Transverse colon (tissue), 4 donors: Measurements from ENCODE around the gene PPP4R4. TPM values are rescaled to one million over a fixed set of nuclear protein-coding genes. Genes with fewer than 3 reads are reported as not detected.

Experiments used
- DNase-seq: peaks from one replicate; pipeline ENCODE4 v3.0.0-alpha.2; 2019
- H3K27ac ChIP-seq, 4 donors: fragments of 200-600 bp; sonication (generic); 2 replicates each; pipeline ENCODE4 v1.5.1; 2016 to 2018; ENCODE audit warnings: inconsistent platforms in 4 of 4
- H3K27me3 ChIP-seq: fragments of 200-600 bp; sonication (generic); 2 replicates; pipeline ENCODE4 v1.5.1; 2017; ENCODE audit warnings: inconsistent platforms
- H3K36me3 ChIP-seq, 4 donors: fragments of 200-600 bp; sonication (generic); 2 replicates each; pipeline ENCODE4 v1.5.1; 2017 to 2019; ENCODE audit warnings: inconsistent platforms in 4 of 4
- H3K4me1 ChIP-seq, 4 donors: fragments of 200-600 bp; sonication (generic); 2 replicates each; pipeline ENCODE4 v1.5.1; 2017 to 2020; ENCODE audit warnings: inconsistent platforms in 4 of 4
- H3K4me3 ChIP-seq, 4 donors: fragments of 200-600 bp; sonication (generic); 1 replicate in 1 of 4; 2 replicates in 3 of 4; pipeline versions ENCODE4 v1.5.1 to v1.6.1; 2017 to 2019; ENCODE audit warnings: inconsistent platforms in 4 of 4
- H3K9me3 ChIP-seq, 2 donors: fragments of 200-600 bp; sonication (generic); 2 replicates each; pipeline ENCODE4 v1.5.1; 2017 to 2019; ENCODE audit warnings: inconsistent platforms in 2 of 2
- EP300 ChIP-seq: sonication (generic); formaldehyde crosslinking; IDR thresholded peaks from one replicate; pipeline ENCODE4 v1.6.1; 2017; ENCODE audit warnings: antibody characterized with exemption, low read depth
- POLR2A ChIP-seq: fragments of 450-650 bp; IDR thresholded peaks from one replicate; pipeline ENCODE4 v1.6.1; 2016; ENCODE audit warnings: antibody characterized with exemption, mild to moderate bottlenecking, moderate library complexity
- POLR2AphosphoS5 ChIP-seq, 3 donors: sonication (generic); formaldehyde crosslinking; IDR thresholded peaks; one replicate each; pipeline ENCODE4 v1.6.1; 2016; ENCODE audit warnings: antibody characterized with exemption in 3 of 3
- WGBS, 2 donors: methylation state at CpG; one replicate each; pipeline ENCODE4 v1.1.5; 2018; ENCODE audit warnings: low coverage in 1 of 2; 5-methylcytosine and 5-hydroxymethylcytosine counted together
- in situ Hi-C, 4 donors: fragments of 200-750 bp; cut with MboI; loops; one replicate each; pipeline versions ENCODE4 v1.15.0 to v1.15.1; 2017; ENCODE audit warnings: low sequenced_read_pairs in 3 of 4, low pct_ligation_motif_present in 1 of 4, low pct_unique_long_range_greater_than_20kb in 1 of 4
- intact Hi-C: fragments of 100-400 bp; cut with DNase I; formaldehyde crosslinking; loops from one replicate; pipeline ENCODE4 v1.15.1; 2023; ENCODE audit warnings: low total_unique reads
- total RNA-seq, 4 donors: library from RNA; depleted of rRNA; stranded (reverse); fragments of >200 nt; gene quantifications; one replicate each; pipeline ENCODE4 v1.1.0, GENCODE V29; 2016
- TF ChIP-seq, protein P1 (sequence below), 5 experiments: fragments of 200-600 bp in 3 of 5; fragments of 450-650 bp in 2 of 5; sonication (generic) in 3 of 5; IDR thresholded peaks; 1 replicate in 2 of 5; 2 replicates in 3 of 5; pipeline ENCODE4 v1.5.1; 2016 to 2017; ENCODE audit warnings: antibody characterized with exemption in 5 of 5, inconsistent platforms in 3 of 5, mild to moderate bottlenecking in 2 of 5, moderate library complexity in 1 of 5

The PPP4R4 gene
- total RNA-seq, 4 donors from 2014 or later, result not detected

GRCh38 chr14:94175011-94175745, 1.1 kb downstream of the PPP4R4 start:
- WGBS, 2 donors, result 4 to 7% methylated on average over 5 to 25 of the region's 30 CpGs

DNA sequence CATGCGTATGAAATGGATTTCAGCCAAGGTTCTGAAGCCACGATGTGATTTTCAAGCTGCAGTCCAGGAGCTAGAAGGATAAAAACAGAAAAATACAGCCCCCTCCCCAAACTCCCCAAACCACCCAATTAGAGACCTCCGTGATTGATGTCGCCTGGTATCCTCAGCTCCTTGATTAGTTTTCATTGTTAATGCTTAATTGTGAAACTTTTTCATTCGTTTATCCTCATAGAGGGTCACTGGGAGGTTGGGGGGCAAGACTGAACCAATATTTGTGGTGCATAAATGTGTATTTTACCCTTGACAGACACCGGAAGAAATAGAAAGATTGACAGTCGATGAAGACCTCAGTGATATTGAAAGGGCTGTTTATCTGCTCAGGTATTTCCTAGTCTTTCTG, 1.6 kb downstream of the PPP4R4 start:
- intact Hi-C loops, result no loop called here
- WGBS, 2 donors, result 28 to 40% methylated on average over 5 to 7 of the region's 7 CpGs

More at GRCh38 chr14:94175011-94175745, 1.1 kb downstream of the PPP4R4 start:
- Histone ChIP-seq H3K4me3 (peak overlapping the region in 2 of 4 donors; percentile 58 to 60), H3K27me3 (peaks cover 81% of the 10 kb centered on the region), H3K27ac (no peak overlapping the region), H3K9me3 (no peaks in the 10 kb centered on the region), H3K36me3 (no peaks in the 10 kb centered on the region), H3K4me1 (peaks cover 0 to 20% (median 15%) of the 10 kb centered on the region in 4 donors)
- in situ Hi-C loops, result no loop called here
- TF ChIP-seq POLR2A, result no peak
- no peak for TF ChIP-seq EP300
- no peak for TF ChIP-seq POLR2AphosphoS5 (IDR thresholded peaks at IDR 0.05)
- TF ChIP-seq, protein P1, sequence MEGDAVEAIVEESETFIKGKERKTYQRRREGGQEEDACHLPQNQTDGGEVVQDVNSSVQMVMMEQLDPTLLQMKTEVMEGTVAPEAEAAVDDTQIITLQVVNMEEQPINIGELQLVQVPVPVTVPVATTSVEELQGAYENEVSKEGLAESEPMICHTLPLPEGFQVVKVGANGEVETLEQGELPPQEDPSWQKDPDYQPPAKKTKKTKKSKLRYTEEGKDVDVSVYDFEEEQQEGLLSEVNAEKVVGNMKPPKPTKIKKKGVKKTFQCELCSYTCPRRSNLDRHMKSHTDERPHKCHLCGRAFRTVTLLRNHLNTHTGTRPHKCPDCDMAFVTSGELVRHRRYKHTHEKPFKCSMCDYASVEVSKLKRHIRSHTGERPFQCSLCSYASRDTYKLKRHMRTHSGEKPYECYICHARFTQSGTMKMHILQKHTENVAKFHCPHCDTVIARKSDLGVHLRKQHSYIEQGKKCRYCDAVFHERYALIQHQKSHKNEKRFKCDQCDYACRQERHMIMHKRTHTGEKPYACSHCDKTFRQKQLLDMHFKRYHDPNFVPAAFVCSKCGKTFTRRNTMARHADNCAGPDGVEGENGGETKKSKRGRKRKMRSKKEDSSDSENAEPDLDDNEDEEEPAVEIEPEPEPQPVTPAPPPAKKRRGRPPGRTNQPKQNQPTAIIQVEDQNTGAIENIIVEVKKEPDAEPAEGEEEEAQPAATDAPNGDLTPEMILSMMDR (IDR thresholded peaks at IDR 0.05), result no peak
- no peak for DNase-seq
- intact Hi-C loops, result no loop called here

DNA sequence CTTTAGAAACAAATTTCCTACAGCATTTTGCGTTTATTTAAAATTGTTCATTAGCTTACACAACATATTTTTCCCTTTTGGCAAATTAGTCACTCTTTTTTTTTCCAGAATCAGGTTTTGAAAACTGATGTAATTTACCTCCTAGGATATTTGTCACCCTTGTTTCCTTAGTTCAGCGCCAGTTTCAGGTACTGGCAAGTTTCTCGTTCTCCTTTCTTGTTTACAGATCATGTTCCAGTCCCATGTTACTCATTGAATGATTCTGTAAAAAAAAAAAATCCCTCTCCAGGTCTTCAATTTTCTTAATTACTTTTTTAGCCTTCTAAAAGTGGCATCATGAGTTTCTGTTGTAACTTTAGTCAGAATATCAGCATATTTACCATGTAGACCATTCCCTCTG, 2.7 kb downstream of the PPP4R4 start:
- DNase-seq, result no peak
- Histone ChIP-seq H3K27ac (no peak overlapping the region), H3K4me1 (peaks cover 0 to 23% (median 17%) of the 10 kb centered on the region in 4 donors), H3K9me3 (no peaks in the 10 kb centered on the region), H3K4me3 (no peak overlapping the region), H3K36me3 (no peaks in the 10 kb centered on the region), H3K27me3 (peaks cover 77% of the 10 kb centered on the region)
- intact Hi-C loops, result no loop called here
- in situ Hi-C loops, result no loop called here
- 54 to 69% methylated on average over 3 of the region's 3 CpGs for WGBS, 2 donors
- TF ChIP-seq POLR2AphosphoS5 (IDR thresholded peaks at IDR 0.05) (no peak), POLR2A (no peak), EP300 (no peak)
- TF ChIP-seq, protein P1 (IDR thresholded peaks at IDR 0.05), result no peak

More for the DNA sequence above, 1.6 kb downstream of the PPP4R4 start:
- in situ Hi-C loops, result no loop called here
- Histone ChIP-seq H3K36me3 (no peaks in the 10 kb centered on the region), H3K4me3 (peak overlapping the region in 1 of 4 donors; percentile 60), H3K4me1 (peaks cover 0 to 23% (median 16%) of the 10 kb centered on the region in 4 donors), H3K27me3 (peaks cover 83% of the 10 kb centered on the region), H3K9me3 (no peaks in the 10 kb centered on the region), H3K27ac (no peak overlapping the region)
- no peak for TF ChIP-seq EP300
- TF ChIP-seq POLR2AphosphoS5 (IDR thresholded peaks at IDR 0.05), result no peak
- no peak for TF ChIP-seq POLR2A
- TF ChIP-seq, protein P1 (IDR thresholded peaks at IDR 0.05), result no peak
- no peak for DNase-seq

GRCh38 chr14:94177806-94178205, 3.7 kb downstream of the PPP4R4 start:
- Histone ChIP-seq H3K27ac (no peak overlapping the region), H3K9me3 (no peaks in the 10 kb centered on the region), H3K4me1 (peaks cover 0 to 23% (median 17%) of the 10 kb centered on the region in 4 donors), H3K4me3 (no peak overlapping the region), H3K27me3 (peaks cover 76% of the 10 kb centered on the region), H3K36me3 (no peaks in the 10 kb centered on the region)
- WGBS, 2 donors, result 38 to 73% methylated on average over 1 of the region's 1 CpG
- no peak for DNase-seq
- intact Hi-C loops (no loop called here), in situ Hi-C loops (no loop called here)
- TF ChIP-seq POLR2A, result no peak
- TF ChIP-seq, protein P1 (IDR thresholded peaks at IDR 0.05), result no peak
- no peak for TF ChIP-seq POLR2AphosphoS5 (IDR thresholded peaks at IDR 0.05)
- TF ChIP-seq EP300, result no peak
